ENCODE measurements around the gene POLA1. TPM values are rescaled to one million over a fixed set of nuclear protein-coding genes. Genes with fewer than 3 reads are reported as not detected.

The POLA1 gene
- total RNA-seq, 2 donors from 2014 or later: 24.4 to 53.6 TPM

DNA sequence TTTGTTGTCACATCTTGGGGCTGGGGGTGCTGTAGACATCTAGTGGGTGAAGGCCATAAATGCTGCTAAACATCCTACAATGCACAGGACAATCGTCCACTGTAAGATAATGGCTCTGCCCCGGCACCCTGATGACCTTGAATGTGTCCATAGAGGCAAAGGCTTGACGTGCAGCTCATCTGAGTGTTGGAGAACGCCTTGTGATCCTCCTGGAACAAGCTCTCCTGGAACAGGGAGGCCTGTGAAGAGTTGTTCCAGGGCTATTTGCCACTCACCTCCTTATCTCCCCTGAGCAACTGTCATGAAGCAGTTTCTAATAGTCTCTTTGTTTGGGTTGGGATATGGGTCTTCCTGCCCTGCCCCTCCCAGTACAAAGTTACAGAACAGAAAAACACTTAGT, 31.4 kb upstream of the POLA1 start:
- no peaks in the 10 kb centered on the region for H3K9me3 Mint-ChIP-seq
- Histone ChIP-seq H3K9me3 (ENCODE audit: control insufficient read depth, low read length) (no peaks in the 10 kb centered on the region), H3K27me3 (ENCODE audit: control insufficient read depth, insufficient read depth, low read length, poor library complexity, severe bottlenecking) (no peaks in the 10 kb centered on the region), H3K36me3 (ENCODE audit: control insufficient read depth, insufficient read depth, low read length) (no peaks in the 10 kb centered on the region), H3K4me3 (ENCODE audit: low read length) (no peak overlapping the region), H3K9ac (ENCODE audit: extremely low read depth, low read length, poor library complexity, severe bottlenecking) (no peak overlapping the region), H3K4me1 (ENCODE audit: control insufficient read depth, insufficient read depth, low read length) (no peaks in the 10 kb centered on the region), H3K27ac (ENCODE audit: low read depth, low read length) (no peak overlapping the region)
- TF ChIP-seq, protein P1, sequence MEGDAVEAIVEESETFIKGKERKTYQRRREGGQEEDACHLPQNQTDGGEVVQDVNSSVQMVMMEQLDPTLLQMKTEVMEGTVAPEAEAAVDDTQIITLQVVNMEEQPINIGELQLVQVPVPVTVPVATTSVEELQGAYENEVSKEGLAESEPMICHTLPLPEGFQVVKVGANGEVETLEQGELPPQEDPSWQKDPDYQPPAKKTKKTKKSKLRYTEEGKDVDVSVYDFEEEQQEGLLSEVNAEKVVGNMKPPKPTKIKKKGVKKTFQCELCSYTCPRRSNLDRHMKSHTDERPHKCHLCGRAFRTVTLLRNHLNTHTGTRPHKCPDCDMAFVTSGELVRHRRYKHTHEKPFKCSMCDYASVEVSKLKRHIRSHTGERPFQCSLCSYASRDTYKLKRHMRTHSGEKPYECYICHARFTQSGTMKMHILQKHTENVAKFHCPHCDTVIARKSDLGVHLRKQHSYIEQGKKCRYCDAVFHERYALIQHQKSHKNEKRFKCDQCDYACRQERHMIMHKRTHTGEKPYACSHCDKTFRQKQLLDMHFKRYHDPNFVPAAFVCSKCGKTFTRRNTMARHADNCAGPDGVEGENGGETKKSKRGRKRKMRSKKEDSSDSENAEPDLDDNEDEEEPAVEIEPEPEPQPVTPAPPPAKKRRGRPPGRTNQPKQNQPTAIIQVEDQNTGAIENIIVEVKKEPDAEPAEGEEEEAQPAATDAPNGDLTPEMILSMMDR (conservative IDR thresholded peaks at IDR 0.05): no peak
- WGBS, 2 experiments (ENCODE audit: insufficient coverage in 1 of 2, insufficient read length in 1 of 2): 99% methylated on average over 4 of the region's 4 CpGs; no CpG with 5 or more reads in 1 of the 2 experiments
- no peak overlapping the region for H3K27ac Mint-ChIP-seq
- H3K27me3 Mint-ChIP-seq (ENCODE audit: insufficient read depth): peaks cover 5% of the 10 kb centered on the region
- H3K36me3 Mint-ChIP-seq (ENCODE audit: low read depth): no peaks in the 10 kb centered on the region
- no peak for DNase-seq
- no peak overlapping the region for H3K4me3 Mint-ChIP-seq
- H3K4me1 Mint-ChIP-seq: peaks cover 8% of the 10 kb centered on the region

DNA sequence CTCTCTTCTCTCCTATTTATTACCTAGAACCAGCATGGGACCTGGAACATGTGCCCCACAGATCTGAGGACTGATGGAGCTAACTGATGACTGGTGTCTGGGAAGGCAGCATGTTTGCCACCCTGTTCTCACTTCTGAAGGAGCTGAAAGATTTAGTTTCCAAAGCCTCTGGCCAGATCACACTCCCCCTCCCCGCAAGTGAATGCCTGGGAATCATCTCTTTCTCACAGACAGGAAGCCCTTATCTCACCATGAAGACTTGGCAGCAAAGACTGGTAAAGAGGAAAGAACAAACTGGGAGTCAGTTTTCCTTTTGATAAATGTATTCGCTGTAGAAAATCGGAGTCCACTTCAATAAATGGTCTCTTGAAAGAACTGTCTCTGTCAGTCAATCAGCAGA, 25.6 kb upstream of the POLA1 start:
- H3K9me3 ChIP-seq (ENCODE audit: control insufficient read depth, low read length): no peaks in the 10 kb centered on the region
- H3K4me1 ChIP-seq (ENCODE audit: control insufficient read depth, insufficient read depth, low read length): no peaks in the 10 kb centered on the region
- no peak overlapping the region for H3K27ac Mint-ChIP-seq
- H3K27me3 ChIP-seq (ENCODE audit: control insufficient read depth, insufficient read depth, low read length, poor library complexity, severe bottlenecking): no peaks in the 10 kb centered on the region
- H3K27me3 Mint-ChIP-seq (ENCODE audit: insufficient read depth): peaks cover 5% of the 10 kb centered on the region
- H3K36me3 Mint-ChIP-seq (ENCODE audit: low read depth): no peaks in the 10 kb centered on the region
- TF ChIP-seq, protein P1 (conservative IDR thresholded peaks at IDR 0.05): no peak
- H3K4me1 Mint-ChIP-seq: peaks cover 20% of the 10 kb centered on the region
- no peak overlapping the region for H3K4me3 ChIP-seq (ENCODE audit: low read length)
- peak; percentile 76 for DNase-seq
- no peak overlapping the region for H3K27ac ChIP-seq (ENCODE audit: low read depth, low read length)
- WGBS, 2 experiments (ENCODE audit: insufficient coverage in 1 of 2, insufficient read length in 1 of 2): 89% methylated on average over 2 of the region's 3 CpGs; no CpG with 5 or more reads in 1 of the 2 experiments
- H3K9me3 Mint-ChIP-seq: no peaks in the 10 kb centered on the region
- H3K36me3 ChIP-seq (ENCODE audit: control insufficient read depth, insufficient read depth, low read length): no peaks in the 10 kb centered on the region
- no peak overlapping the region for H3K4me3 Mint-ChIP-seq
- H3K9ac ChIP-seq (ENCODE audit: extremely low read depth, low read length, poor library complexity, severe bottlenecking): no peak overlapping the region

- H3K4me3 ChIP-seq (ENCODE audit: low read length): no peak overlapping the region
- no peaks in the 10 kb centered on the region for H3K4me1 ChIP-seq (ENCODE audit: control insufficient read depth, insufficient read depth, low read length)
- Mint-ChIP-seq H3K36me3 (ENCODE audit: low read depth) (no peaks in the 10 kb centered on the region), H3K27me3 (ENCODE audit: insufficient read depth) (no peaks in the 10 kb centered on the region), H3K4me1 (peaks cover 23% of the 10 kb centered on the region), H3K9me3 (no peaks in the 10 kb centered on the region), H3K4me3 (no peak overlapping the region), H3K27ac (peak overlapping the region; percentile 22)
- H3K36me3 ChIP-seq (ENCODE audit: control insufficient read depth, insufficient read depth, low read length): no peaks in the 10 kb centered on the region
- H3K27ac ChIP-seq (ENCODE audit: low read depth, low read length): peak overlapping the region; percentile 81
- DNase-seq: peak; percentile 60
- TF ChIP-seq, protein P1 (conservative IDR thresholded peaks at IDR 0.05): no peak
- WGBS, 2 experiments (ENCODE audit: insufficient coverage in 1 of 2, insufficient read length in 1 of 2): 76% methylated on average over 10 of the region's 11 CpGs; no CpG with 5 or more reads in 1 of the 2 experiments
- H3K9me3 ChIP-seq (ENCODE audit: control insufficient read depth, low read length): no peaks in the 10 kb centered on the region
- H3K27me3 ChIP-seq (ENCODE audit: control insufficient read depth, insufficient read depth, low read length, poor library complexity, severe bottlenecking): no peaks in the 10 kb centered on the region
- no peak overlapping the region for H3K9ac ChIP-seq (ENCODE audit: extremely low read depth, low read length, poor library complexity, severe bottlenecking)
These were observed 21.0 kb upstream of the POLA1 start for GRCh38 chrX:24672701-24673190.
